GM12892 (cell line): ENCODE measurements around the gene BUD31.

Experiments used
- POLR2A ChIP-seq: IDR thresholded peaks from 2 replicates; pipeline ENCODE4 v1.6.1; 2011; ENCODE audit warnings: low read depth, low read length, control low read depth
- POLR2AphosphoS5 ChIP-seq: IDR thresholded peaks from 2 replicates; pipeline ENCODE4 v1.6.1; 2011; ENCODE audit warnings: low read depth, low read length, control low read depth

DNA sequence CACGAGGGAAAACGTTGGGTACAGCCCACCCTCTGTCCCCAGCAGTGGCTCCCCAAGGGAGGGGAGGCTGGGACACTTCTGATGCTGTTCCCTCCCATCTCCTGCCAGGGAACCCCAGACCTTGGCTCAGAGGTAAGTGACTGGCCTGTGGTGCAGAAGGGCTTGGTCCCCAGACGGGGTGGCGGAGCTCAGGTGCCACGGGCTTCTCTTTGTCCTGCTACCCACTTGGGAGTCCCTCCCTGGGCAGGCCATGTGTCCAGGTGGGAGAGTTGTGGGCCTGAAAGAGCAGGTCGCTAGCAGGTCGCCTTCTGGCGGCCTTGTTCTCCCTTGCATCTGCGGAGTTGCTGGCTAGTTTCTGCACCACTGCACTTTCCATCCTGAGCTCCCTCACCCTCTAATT lies 47.1 kb downstream of the BUD31 start:
- TF ChIP-seq POLR2A, result no peak
- no peak for TF ChIP-seq POLR2AphosphoS5
